PC-3 (cell line): ENCODE results near the gene GRIN3A.

Experiments
- EZH2 ChIP-seq: fragments of 300-600 bp; sonication (generic); IDR thresholded peaks from one replicate; pipeline ENCODE4 v1.6.1; 2017; ENCODE audit warnings: antibody characterized with exemption, mild to moderate bottlenecking, low read length; ENCODE audit not compliant: unreplicated experiment
- EZH2phosphoT487 ChIP-seq: fragments of 300-600 bp; sonication (generic); IDR thresholded peaks from 2 replicates; pipeline ENCODE4 v1.6.1; 2018; ENCODE audit warnings: mild to moderate bottlenecking, antibody characterized with exemption, low read length, borderline replicate concordance
- TF ChIP-seq, protein P1 (sequence below): fragments of 300-600 bp; sonication (generic); conservative IDR thresholded peaks from 2 replicates; pipeline ENCODE4 v1.5.1; 2017; ENCODE audit warnings: antibody characterized with exemption, low read depth, mild to moderate bottlenecking, low read length

DNA sequence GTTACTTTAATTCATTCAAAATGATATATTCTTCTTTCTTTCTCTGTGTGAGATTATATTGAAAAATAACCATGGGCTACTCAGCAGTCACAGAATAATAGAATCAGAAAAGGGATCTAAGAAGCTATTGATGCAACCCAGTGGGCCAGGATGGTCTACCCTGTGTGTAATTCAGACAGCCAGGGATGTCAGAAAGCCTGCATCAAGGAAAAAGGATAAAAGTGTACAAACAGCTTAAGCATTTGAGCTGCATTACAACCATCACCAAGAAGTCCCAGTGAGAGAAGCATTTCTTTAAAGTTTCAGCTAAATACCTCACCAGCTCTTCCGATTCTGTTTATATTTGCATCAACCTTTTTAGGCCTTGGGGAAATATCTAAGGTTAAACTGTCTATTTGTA, 105.8 kb downstream of the GRIN3A start:
- TF ChIP-seq EZH2phosphoT487 (no peak), EZH2 (no peak)
- TF ChIP-seq, protein P1, sequence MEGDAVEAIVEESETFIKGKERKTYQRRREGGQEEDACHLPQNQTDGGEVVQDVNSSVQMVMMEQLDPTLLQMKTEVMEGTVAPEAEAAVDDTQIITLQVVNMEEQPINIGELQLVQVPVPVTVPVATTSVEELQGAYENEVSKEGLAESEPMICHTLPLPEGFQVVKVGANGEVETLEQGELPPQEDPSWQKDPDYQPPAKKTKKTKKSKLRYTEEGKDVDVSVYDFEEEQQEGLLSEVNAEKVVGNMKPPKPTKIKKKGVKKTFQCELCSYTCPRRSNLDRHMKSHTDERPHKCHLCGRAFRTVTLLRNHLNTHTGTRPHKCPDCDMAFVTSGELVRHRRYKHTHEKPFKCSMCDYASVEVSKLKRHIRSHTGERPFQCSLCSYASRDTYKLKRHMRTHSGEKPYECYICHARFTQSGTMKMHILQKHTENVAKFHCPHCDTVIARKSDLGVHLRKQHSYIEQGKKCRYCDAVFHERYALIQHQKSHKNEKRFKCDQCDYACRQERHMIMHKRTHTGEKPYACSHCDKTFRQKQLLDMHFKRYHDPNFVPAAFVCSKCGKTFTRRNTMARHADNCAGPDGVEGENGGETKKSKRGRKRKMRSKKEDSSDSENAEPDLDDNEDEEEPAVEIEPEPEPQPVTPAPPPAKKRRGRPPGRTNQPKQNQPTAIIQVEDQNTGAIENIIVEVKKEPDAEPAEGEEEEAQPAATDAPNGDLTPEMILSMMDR, result no peak
